ENCODE results near the gene DLX2.

Gene DLX2

DNA sequence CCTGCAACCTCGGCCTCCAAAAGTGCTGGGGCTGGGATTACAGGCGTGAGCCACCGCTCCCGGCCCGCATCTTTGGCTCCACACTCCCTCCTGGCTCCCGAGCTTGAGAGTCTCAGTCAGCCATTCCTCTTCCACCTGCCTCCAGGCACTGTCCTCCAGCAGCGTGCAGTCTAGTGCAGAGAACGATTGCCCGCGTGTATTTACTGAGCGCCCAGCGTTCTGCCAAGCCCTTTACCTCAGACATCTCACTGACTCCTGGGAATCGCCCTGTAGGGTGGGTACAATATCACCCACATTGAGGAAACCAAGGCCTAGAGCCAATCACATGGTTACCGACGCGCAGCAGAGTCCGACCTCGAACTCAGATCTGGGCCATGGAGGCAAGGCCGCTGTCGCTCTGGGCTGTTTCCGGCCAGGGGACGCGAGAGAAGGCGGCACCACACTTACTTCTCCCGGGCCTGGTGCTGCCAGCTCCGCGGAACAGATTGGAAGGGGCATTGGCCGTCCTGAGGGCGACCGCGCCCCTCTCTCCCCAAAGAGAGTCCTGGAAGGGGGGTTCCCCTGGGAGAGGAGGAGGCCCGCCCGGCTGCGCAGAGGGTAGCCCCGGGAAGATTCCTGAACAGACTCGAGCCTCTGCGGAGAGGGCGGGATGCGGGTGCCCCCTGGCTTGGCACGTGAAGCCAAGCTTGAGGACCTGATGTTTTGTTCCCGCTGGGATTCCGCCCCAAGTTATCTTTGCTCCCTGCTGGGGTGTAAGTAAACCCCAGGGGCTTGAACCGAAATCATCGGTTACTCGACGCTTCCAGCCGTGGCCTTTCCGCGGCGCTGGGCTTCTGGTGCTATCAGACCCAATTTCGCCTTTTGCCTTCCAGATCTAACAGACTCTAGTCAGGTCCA is 5.2 kb upstream of the DLX2 start:
- in situ Hi-C loops (cut with MboI; ENCODE audit: low sequenced_read_pairs): no loop called here

- in situ Hi-C loops (cut with MboI; ENCODE audit: low sequenced_read_pairs): no loop called here
Measured at GRCh38 chr2:172106108-172106961, 3.6 kb upstream of the DLX2 start.

GRCh38 chr2:172105471-172106107 is 2.9 kb upstream of the DLX2 start:
- in situ Hi-C loops (cut with MboI; ENCODE audit: low sequenced_read_pairs): no loop called here

DNA sequence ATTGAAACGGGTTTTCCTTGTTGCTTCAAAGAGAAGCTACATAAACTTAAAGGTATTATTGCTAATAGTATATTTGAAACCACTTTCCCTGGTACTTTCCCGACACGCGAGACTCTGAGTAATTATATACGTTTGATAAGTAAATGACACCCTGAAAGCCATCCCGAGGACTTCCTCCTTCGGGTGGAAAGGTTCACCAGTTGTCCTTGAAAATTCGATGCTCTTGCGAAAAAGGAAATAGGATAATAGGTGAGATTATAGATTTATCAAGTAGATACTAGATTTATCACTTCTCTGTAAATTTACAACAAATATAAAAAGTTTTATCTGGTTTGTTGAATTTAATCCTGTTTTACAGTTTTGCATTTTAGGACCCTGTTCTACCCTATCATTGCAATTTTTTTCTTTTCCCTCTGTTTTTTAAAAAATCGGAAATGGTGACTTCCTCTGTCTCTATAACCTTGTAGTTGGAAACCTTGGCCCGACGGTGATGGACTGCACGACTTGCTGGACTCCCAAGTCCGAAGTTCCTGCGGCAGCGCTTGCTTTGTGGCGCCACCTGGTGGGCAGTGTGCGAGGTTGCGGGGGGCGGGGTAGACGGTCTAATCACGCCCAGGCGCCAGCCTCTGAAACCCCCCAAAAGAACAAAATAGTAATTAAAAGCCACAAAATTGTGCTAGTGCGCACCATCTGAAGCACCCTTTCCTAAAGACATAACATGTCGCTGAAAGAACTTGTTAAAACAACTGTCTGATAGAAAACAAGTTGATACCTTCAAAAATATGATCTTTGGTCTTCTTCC is 972 bp upstream of the DLX2 start:
- in situ Hi-C loops (cut with MboI; ENCODE audit: low sequenced_read_pairs): no loop called here

GRCh38 chr2:172101821-172102390 is 794 bp downstream of the DLX2 start:
- in situ Hi-C loops (cut with MboI; ENCODE audit: low sequenced_read_pairs): no loop called here

DNA sequence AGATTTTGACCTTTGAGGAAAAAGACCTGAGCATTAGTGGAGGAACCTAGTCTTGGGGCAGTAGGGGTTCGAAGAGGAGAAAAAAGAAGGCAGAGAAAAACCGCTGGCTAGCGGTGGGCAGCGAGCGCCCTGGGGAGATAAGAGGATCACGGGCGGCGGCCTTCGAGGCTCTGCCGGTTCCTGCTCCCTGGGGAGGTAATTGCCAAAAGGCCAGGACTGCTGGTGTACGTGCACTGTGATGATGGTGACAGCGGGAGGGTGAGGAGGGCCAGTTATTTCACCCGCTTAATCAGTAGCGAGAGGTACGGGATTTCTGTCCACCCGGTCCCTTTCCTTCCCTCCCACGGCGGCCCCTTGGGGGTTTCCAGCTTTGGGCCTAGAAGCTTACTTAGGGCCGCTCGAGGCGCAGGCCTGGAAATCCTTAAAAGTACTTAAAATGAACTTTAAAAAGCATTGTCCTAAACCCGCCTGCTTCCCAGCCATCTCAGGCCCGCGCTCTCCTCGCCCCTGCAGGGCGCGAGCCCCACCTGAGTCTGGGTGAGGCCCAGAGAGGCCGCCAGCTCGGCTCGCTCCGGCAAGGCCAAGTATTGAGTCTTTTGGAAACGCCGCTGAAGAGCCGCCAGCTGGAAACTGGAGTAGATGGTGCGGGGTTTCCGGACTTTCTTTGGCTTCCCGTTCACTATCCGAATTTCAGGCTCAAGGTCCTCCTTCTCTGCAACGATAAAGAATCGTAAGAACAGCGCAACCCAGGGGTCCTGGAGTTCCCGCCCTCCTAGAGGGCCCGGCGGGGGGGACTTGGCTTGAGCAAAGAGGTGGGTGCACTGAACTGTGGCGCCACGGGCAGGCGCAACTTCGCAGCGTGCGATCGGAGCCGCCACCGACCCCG is 1.5 kb downstream of the DLX2 start:
- in situ Hi-C loops (cut with MboI; ENCODE audit: low sequenced_read_pairs): no loop called here

- in situ Hi-C loops (cut with MboI; ENCODE audit: low sequenced_read_pairs): no loop called here
Measured at GRCh38 chr2:172100080-172100934, 2.4 kb downstream of the DLX2 start.

DNA sequence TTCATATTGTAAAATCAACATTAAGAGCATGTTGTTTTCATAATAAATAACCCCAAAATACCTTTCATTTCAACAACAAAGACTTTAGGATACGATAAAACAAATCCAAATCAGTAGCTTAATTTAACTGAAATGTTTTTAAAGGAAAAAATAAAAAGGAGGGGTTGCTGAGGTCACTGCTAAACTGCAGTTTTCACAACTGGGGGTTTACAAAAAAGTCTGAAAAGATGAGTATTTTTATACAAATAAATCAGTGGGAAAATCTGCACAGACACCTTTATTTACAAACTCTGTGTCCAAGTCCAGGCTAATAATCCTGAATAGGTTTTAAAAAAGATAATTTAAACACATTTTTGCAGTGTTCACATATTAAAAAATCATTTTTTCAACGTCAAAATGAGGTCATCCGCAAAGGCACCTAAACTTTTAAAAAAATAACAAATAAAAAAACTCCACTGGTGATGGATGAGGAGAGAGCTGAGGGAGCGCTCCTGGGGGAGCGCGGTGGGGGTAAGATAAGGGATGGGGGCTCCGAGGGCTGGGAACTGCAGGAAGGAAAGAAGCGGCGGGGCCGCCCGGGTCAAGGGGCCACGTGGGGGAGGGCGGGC is 3.1 kb downstream of the DLX2 start:
- in situ Hi-C loops (cut with MboI; ENCODE audit: low sequenced_read_pairs): no loop called here

DNA sequence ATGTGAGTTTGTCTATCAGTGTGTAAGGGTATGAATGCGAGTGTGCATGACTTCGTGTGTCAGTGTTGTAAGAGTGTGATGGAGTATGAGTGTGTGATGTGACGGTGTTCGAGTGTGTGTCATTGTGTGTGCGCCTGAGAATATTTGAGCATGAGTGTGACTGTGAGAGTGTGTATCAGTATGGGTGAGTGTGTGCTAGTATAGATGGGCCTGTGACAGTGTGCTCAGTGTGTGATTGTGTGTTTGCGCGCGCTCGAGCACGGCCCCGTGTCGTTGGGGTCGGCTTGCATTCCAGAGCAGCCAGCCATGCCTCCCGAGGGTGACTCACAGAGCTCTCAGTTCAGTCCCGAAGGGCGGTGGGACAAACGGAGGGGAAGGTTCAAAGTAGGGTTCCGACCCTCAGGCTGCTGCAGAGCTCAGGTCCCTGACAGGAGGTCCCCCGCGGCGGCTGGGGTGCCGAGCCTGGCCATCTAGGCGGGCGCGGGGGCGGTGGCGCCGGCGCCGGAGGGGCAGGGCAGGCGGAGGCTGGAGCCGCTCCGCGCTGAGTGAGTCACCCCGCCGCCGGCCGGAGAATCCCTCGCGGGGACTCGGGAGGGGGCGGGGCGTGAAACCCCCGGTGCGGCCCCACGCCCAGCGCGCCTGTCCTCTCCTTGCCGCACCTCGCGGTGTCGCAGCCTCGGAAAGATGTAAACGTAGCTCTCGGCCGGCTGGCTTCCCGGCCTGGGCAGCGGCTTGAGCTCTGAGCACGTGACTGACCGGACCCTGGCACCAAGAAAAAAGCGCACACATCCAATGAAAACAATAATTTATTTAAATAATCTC is 3.8 kb downstream of the DLX2 start:
- in situ Hi-C loops (cut with MboI; ENCODE audit: low sequenced_read_pairs): no loop called here

- in situ Hi-C loops (cut with MboI; ENCODE audit: low sequenced_read_pairs): no loop called here
Measured at GRCh38 chr2:172098287-172098649, 4.4 kb downstream of the DLX2 start.

DNA sequence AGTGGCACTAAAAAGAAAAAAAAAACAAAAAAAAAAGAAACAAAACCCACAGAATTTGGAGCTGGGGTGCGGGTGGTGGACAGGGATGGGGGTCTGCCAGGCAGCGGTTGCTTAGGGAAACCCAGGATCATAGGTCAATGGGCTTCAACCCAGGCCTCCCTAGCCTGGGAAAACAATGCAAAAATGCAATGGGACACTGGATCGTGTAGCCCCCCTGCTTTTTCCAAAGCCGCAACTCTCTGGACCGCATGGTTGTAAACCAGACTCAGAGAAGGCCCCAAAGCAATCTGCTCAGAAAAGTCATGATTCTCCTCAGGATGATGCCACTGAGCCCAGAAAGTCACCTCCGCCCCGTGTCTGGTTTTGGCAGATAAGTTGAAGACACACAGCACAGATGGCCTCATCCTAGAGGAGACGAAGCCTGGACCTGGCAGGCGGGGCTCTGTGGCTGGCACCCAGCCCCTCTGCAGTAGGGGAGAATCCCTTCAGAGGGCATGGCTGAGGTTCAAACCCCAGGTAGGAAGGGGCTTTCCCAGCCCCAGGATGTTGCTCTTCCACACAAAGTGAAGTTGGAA is 5.1 kb downstream of the DLX2 start:
- in situ Hi-C loops (cut with MboI; ENCODE audit: low sequenced_read_pairs): no loop called here

- in situ Hi-C loops (cut with MboI; ENCODE audit: low sequenced_read_pairs): no loop called here
Measured at GRCh38 chr2:172096626-172097547, 5.8 kb downstream of the DLX2 start.

DNA sequence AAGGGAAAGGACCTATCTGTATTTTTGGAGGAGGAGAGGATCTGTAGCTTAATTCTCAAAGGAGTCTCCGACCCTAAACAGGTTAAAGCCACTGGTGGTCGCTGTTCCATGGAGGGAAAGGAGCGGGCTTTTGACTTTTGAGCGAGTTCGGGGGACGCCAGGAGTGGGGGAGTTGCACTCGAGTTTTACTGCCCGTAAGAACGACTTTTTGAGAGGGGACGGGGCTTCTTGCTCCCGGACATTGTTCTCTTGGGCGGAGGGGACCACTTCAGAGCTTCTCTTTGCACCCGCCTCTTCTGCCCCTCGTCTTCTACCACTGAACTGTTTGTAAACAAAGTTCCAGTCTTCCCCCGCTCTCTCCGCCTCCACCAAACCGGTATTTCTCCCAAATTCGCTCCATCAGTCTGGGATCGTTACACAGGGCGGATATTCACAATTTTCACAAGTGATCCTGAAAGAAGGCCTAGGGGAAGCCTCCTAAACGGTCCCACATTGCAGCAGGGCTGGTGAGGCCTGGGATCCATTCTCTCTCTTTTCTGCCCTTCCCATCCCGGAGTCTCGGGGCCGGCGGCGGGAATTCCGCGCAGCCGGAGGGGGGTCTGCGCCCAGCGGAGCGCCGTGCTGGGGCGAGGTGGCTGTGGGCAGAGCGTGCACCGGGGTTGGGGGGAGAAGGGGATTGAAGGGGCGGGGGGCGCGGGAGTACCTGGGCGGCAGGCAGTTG is 6.6 kb downstream of the DLX2 start:
- in situ Hi-C loops (cut with MboI; ENCODE audit: low sequenced_read_pairs): no loop called here

DNA sequence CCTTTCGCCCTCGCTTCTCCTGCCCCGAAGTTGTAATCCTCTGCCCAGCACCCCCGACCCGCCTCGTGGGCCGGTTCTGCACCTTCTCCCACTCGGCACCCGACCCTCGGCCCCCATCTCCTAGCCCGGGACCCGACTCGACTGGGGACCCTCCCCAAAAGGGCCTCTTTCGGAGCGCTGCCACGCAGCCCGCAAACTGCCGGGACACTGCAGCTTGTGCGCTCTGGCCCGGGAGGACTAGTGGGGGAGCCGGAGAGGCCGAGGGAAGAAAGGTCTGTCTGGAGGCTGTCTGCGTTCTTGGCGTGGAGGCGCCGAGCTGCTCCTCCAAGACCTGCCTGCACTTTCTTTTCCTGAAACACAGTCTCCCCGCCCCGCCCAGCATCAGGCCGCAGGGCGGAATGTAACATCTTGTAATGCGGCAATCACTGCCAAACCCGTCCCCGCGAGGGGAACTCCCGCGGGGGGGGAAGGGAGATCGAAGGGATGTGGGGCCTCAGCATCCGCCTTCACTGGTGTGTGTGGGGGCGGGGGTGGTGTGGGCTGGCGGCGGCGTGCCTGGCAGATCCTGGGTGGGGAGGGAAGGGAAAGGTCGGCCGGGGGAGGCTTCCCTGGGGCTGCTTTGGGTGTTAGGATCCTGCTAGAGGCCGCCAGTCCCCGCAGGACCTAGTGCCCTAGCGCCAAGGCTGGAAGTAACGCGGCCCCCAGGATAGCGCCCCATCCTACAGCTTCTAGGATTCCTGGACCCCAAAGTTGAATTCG is 7.4 kb downstream of the DLX2 start:
- in situ Hi-C loops (cut with MboI; ENCODE audit: low sequenced_read_pairs): no loop called here
